ENCODE data around the gene HTRA2.

HTRA2 gene

DNA sequence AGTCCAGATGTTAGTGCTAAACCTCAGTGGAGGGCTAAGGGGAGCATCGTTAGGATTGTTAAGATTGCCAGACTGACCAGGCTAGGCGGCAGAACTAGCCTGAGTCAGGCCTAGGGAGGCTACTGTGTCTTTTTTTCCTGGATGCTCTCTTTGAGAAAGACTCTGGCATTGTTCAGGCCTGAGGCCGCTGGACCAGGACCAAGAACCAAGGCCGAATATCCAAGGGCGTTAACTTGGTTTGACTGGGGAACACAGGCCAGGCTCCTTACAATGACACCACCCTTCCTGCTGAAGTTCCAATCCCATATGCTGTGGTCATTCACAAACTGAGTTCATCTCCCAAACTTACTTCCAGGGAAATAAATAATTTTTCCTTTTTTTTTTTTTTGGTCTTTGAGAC lies 10.6 kb downstream of the HTRA2 start:
- FAIRE-seq (no peak), DNase-seq (ENCODE audit: insufficient read length, low spot score) (no peak)
- TF ChIP-seq, protein P1, sequence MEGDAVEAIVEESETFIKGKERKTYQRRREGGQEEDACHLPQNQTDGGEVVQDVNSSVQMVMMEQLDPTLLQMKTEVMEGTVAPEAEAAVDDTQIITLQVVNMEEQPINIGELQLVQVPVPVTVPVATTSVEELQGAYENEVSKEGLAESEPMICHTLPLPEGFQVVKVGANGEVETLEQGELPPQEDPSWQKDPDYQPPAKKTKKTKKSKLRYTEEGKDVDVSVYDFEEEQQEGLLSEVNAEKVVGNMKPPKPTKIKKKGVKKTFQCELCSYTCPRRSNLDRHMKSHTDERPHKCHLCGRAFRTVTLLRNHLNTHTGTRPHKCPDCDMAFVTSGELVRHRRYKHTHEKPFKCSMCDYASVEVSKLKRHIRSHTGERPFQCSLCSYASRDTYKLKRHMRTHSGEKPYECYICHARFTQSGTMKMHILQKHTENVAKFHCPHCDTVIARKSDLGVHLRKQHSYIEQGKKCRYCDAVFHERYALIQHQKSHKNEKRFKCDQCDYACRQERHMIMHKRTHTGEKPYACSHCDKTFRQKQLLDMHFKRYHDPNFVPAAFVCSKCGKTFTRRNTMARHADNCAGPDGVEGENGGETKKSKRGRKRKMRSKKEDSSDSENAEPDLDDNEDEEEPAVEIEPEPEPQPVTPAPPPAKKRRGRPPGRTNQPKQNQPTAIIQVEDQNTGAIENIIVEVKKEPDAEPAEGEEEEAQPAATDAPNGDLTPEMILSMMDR (IDR thresholded peaks at IDR 0.05; ENCODE audit: insufficient read depth, missing control alignments) = no peak

DNA sequence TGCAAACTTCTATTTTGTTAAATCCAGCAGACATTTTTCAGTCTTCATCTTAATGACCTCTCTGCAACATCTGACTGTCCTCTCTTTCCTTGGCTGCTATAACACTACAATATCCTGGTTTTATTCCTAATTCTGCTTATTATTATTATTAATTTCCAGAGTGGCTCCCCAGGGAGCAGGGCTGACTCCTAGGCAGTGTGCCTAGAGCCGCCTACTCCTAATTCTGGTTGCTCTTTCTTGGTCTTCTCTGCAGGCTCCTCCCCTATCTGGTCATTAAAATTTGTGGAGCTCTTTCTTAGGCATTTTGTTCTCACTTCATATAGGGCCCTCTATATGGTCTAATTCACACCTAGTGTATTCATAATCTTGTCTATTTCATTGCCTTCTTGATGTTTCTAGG lies 13.2 kb downstream of the HTRA2 start:
- no peak for DNase-seq (ENCODE audit: insufficient read length, low spot score)
- TF ChIP-seq, protein P1 (IDR thresholded peaks at IDR 0.05; ENCODE audit: insufficient read depth, missing control alignments) = no peak
- FAIRE-seq = no peak

DNA sequence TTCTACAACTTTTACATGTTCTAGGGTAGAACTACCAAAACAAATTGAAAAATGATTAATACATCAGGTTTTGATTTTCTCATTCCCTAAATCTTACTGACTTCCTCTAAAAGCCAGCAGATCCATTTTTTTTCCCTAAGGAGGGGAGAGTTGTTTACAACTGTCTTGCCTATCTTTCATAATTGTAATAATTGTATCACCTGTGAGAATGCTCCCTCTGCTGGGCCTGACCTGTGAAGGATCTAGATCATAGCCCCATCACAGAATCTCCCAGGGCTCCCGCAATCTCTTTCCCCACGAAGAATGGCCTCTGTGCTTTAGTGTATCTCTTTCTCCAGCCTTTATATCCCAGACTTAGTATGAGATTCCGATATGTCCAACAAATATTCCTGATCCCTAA lies 14.9 kb downstream of the HTRA2 start:
- TF ChIP-seq, protein P1 (IDR thresholded peaks at IDR 0.05; ENCODE audit: insufficient read depth, missing control alignments) = no peak
- FAIRE-seq (no peak), DNase-seq (ENCODE audit: insufficient read length, low spot score) (no peak)

DNA sequence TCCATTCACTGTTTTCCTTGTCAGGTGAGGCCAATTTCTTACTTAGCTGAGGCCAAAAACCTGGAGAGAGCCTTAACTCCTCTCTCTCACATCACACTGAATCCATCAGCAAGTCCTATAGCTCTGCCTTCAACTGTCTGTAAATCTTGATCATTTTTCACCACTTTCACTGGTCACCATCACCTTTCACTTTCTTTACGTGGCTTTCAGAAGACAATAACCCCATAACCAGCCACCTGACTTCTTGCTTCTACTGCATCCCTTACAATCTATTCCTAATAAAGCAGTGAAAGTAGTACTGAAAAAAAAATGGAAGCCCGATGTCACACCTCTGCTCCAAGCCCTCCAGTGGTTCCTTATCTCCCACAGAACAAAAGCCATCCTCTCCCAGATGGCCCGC lies 16.3 kb downstream of the HTRA2 start:
- TF ChIP-seq, protein P1 (IDR thresholded peaks at IDR 0.05; ENCODE audit: insufficient read depth, missing control alignments) = no peak
- no peak for DNase-seq (ENCODE audit: insufficient read length, low spot score)
- no peak for FAIRE-seq

DNA sequence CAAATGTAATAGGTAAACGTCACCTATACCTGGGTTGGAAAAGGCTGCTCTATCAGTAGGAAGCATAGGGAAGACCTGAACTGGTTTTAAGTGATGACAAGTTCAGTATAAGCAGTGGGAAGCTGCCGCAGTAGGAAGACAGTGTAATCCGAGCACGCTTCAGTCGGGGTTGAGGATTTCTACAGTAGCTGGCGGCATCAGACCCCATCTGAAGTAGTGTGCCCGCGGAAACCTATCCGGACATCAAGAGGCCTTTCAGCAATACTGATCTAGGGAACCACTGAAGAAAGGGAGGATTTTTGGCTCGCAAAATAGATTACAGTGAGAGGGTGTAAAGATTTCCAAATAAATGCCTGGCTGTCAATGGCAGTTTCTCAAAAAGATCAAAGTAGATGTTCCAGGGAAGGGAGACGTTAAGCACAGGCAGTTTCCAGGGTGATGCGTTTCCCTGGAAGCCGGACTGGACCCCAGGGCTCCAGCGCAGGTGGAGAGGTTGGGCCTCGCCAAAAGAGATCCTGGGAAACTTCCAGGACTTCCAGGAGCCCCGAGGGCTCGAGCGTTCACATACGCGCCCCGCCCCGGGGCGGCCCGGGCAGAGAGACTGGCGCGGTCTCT lies 18.7 kb downstream of the HTRA2 start:
- TF ChIP-seq, protein P1 (IDR thresholded peaks at IDR 0.05; ENCODE audit: insufficient read depth, missing control alignments) = no peak
- DNase-seq (ENCODE audit: insufficient read length, low spot score) (no peak), FAIRE-seq (no peak)

DNA sequence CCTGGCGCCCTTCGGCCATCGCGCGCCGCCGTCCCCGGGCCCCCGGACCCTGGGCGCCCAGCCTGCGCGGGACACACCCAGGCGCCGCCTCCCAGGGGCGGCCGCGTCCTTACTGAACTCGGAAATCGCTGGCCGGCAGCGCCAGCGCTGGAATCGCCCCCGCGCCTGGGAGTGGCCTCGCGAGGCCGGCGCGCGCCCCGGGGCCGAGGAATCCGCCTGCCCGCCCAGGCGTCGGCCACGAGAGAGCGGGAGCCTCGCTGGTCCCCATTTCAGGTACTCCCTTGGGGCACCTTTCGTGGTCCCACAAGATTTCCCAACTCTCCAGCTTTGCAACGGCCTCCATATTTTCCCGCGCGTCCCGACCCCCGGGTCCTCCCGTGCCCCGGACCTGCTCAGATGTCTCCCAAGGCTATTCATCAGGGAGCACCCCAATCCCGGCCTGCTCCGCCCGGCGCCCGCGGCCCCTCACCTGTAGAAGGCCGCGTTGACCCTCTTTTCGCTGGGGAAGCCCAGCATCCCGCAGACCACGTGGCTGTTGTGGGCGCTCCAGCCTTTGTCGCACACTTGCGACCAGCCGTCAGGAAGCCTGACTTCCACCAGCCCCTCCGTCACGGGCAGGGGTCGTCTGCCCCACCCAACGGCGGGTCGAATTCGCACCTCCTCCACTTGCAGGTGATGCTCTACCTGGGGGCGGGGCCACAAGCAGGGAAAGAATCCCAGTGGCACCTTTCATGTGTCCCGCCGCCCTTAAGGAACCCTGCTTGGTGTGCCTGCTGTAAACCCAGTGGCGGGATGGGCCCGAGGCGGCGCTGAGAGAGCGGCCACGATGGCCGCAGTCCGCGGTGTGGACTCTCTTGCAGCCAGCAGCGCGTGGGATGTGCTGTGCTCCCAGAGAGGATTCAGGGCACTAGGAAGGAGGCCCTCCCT lies 19.4 kb downstream of the HTRA2 start:
- DNase-seq (ENCODE audit: insufficient read length, low spot score) (peak; percentile 50), FAIRE-seq (no peak)
- TF ChIP-seq, protein P1 (IDR thresholded peaks at IDR 0.05; ENCODE audit: insufficient read depth, missing control alignments) = no peak

DNA sequence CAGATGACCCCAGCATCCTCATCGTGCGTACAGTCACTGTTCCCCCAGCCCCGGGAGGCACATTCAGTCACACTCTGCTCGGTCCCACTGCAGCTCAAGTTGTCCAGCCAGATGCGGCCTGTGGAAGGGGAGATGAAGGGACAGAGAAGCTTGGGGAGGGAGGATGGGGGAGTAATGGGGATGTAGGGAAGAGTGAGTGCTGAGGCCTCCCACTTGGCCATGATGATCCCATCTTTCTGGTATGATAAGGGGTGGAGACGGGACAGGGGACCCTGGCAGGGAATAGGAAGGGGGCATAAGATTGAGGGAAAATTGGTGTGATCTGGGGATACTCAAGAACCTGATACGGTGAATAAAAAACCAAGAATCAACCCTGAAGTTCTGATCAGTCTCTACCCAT lies 20.5 kb downstream of the HTRA2 start:
- DNase-seq (ENCODE audit: insufficient read length, low spot score) (no peak), FAIRE-seq (no peak)
- TF ChIP-seq, protein P1 (IDR thresholded peaks at IDR 0.05; ENCODE audit: insufficient read depth, missing control alignments) = no peak
